ENCODE results near the gene GCKR.

GCKR gene

DNA sequence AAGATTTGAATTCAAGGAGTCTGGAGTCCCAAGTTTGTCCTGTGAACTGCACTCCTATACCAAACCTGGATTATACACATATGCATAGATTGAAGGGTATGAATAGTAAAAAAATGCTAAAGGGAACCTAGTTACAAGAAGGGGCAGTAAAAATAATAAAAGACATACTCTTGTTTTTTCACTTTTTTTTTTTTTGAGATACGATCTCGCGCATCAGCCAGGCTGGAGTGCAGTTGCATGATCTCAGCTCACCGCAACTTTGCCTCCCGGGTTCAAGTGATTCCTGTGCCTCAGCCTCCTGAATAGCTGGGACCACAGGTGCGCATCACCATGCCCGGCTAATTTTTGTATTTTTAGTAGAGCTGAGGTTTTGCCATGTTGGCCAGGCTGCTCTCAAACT lies 32.2 kb upstream of the GCKR start:
- no peak for DNase-seq (ENCODE audit: low spot score)
- TF ChIP-seq, protein P1, sequence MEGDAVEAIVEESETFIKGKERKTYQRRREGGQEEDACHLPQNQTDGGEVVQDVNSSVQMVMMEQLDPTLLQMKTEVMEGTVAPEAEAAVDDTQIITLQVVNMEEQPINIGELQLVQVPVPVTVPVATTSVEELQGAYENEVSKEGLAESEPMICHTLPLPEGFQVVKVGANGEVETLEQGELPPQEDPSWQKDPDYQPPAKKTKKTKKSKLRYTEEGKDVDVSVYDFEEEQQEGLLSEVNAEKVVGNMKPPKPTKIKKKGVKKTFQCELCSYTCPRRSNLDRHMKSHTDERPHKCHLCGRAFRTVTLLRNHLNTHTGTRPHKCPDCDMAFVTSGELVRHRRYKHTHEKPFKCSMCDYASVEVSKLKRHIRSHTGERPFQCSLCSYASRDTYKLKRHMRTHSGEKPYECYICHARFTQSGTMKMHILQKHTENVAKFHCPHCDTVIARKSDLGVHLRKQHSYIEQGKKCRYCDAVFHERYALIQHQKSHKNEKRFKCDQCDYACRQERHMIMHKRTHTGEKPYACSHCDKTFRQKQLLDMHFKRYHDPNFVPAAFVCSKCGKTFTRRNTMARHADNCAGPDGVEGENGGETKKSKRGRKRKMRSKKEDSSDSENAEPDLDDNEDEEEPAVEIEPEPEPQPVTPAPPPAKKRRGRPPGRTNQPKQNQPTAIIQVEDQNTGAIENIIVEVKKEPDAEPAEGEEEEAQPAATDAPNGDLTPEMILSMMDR (IDR thresholded peaks at IDR 0.05; ENCODE audit: borderline replicate concordance, control extremely low read depth, extremely low read depth, insufficient read depth, missing control alignments) = no peak
- in situ Hi-C loops (cut with MboI; ENCODE audit: low sequenced_read_pairs, unreplicated experiment) = no loop called here

DNA sequence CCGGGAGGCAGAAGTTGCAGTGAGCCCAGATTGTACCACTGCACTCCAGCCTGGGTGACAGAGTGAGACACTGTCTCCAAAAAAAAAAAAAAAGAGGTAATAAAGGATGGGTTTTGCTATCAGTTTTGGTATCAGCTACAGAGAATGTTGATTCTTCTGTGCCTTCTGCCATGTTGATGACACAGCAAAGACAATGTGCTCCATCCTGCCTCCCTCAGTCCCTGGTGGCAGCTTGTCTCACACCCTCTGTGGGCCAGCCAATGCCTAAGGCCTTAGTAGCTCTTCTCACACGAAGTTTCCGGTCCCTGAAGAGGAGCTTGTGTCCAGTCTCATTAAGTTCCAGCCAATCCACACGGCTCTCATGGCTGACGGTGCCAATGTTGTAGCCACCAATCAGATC lies 24.7 kb upstream of the GCKR start:
- TF ChIP-seq, protein P1 (IDR thresholded peaks at IDR 0.05; ENCODE audit: borderline replicate concordance, control extremely low read depth, extremely low read depth, insufficient read depth, missing control alignments) = no peak
- no peak for DNase-seq (ENCODE audit: low spot score)
- in situ Hi-C loops (cut with MboI; ENCODE audit: low sequenced_read_pairs, unreplicated experiment) = no loop called here

DNA sequence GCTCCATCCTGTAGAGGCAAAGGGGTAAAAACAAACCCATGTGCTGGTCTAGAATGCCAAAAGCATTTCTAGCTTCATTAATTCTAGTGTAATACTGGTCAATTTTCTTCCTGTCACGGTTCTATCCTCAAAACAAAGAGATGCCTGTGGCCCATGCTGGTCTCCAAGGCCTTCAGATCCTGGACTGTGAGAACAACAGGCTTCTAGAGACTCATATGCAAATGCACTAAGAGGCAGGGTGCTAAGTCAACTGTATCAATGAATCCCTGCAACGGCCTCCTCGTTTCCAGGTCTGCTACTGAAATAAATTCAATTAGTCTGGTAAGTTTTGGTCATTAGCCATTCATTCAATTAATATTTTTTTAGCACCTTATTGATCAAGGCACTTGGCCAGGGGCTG lies 11.1 kb upstream of the GCKR start:
- DNase-seq (ENCODE audit: low spot score) = no peak
- TF ChIP-seq, protein P1 (IDR thresholded peaks at IDR 0.05; ENCODE audit: borderline replicate concordance, control extremely low read depth, extremely low read depth, insufficient read depth, missing control alignments) = no peak
- in situ Hi-C loops (cut with MboI; ENCODE audit: low sequenced_read_pairs, unreplicated experiment) = no loop called here

DNA sequence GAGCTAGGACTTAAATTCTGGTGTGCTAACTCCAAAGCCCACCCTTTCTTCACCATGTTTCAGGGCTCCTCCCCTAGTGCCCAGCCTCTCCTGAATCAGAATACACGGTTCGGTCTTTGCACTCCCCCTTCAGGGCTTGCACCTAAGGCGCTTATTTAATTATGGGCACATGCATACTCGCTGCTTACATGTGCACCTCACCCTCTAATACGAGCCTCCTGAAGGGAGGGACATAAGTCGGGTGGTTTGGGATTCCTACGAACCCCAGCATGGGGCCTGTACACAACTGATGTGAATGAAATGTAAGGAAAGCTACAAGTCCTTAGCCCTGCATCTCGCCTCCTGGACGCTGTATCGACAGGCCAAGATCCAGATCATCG lies 7.5 kb upstream of the GCKR start:
- TF ChIP-seq, protein P1 (IDR thresholded peaks at IDR 0.05; ENCODE audit: borderline replicate concordance, control extremely low read depth, extremely low read depth, insufficient read depth, missing control alignments) = no peak
- no peak for DNase-seq (ENCODE audit: low spot score)
- in situ Hi-C loops (cut with MboI; ENCODE audit: low sequenced_read_pairs, unreplicated experiment) = no loop called here

DNA sequence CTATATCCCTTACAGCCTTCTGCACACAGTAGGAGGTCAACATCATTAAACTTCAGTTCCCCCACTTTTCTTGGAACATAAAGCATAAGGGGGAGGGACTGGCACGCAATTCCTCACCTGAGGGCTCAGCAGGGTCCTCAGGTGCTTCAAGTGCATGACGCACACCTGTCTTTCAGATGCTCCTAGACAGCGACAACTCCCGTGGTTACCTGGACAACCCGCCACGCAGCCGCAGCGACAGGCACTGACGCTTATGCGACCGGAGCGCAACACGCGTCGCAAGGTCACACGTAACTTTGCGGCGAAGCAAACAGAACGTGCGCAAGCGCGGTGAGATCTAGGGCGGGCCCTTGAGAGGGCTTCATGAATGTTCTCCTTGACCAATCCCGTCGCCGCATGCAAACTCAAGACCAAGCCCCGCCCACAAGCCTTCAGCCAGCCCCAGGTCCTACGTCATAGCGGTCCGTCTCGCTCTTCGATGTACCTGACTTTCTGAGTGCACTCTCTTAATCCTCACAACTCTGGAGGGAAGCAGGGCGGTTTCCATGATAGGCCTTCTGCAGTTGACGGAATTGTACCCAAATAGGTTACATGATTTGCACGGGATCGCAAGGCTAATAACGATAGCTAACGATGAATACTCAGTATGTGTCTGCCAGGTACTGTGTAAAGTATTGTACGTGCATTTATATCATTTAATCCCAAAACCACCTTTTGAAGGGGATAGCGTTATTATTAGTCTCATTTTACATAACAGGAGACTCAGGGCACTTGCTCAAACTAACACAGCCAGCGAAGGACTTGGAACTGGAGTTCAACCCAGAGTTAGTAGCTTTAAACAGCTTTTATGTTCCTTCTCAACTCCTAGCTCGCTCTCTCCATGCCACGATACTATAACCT lies 6.9 kb upstream of the GCKR start, which contains the start of gene IFT172:
Gene IFT172, minus strand, starts transcription at position 246 of the 900 bp plus-strand sequence. Its CDS starts 90 bp downstream, at position 156.
- DNase-seq (ENCODE audit: low spot score) = peak; percentile 95
- in situ Hi-C loops (cut with MboI; ENCODE audit: low sequenced_read_pairs, unreplicated experiment) = no loop called here
- TF ChIP-seq, protein P1 (IDR thresholded peaks at IDR 0.05; ENCODE audit: borderline replicate concordance, control extremely low read depth, extremely low read depth, insufficient read depth, missing control alignments) = no peak

DNA sequence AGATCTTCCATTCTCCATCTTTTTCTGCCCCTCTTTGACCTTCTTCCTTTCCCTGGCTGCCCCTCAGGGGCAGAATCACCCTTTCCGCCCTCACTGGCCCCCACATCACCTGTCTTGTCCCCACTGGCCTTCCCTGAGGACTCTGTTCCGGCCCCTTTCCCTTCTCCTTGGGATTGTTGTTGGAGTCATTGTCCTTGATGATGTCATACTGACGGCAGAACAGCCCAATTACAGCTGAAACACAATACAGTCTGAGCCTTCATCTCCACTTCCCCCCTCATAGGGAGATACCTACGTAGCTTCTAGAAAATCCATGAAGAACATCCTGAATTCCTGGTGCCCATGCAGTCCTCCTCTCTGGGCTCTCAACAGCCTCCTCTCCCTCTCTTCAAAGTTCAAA lies 4.1 kb upstream of the GCKR start:
- in situ Hi-C loops (cut with MboI; ENCODE audit: low sequenced_read_pairs, unreplicated experiment) = no loop called here
- no peak for DNase-seq (ENCODE audit: low spot score)
- TF ChIP-seq, protein P1 (IDR thresholded peaks at IDR 0.05; ENCODE audit: borderline replicate concordance, control extremely low read depth, extremely low read depth, insufficient read depth, missing control alignments) = no peak

Measured in GM13976 (cell line).